Transverse colon (tissue), 4 donors: ENCODE data around the gene UBQLN4.

ENCODE experiments used
- EP300 ChIP-seq: sonication (generic); formaldehyde crosslinking; IDR thresholded peaks from one replicate; pipeline ENCODE4 v1.6.1; 2017; ENCODE audit warnings: antibody characterized with exemption, low read depth
- POLR2A ChIP-seq: fragments of 450-650 bp; IDR thresholded peaks from one replicate; pipeline ENCODE4 v1.6.1; 2016; ENCODE audit warnings: antibody characterized with exemption, mild to moderate bottlenecking, moderate library complexity
- POLR2AphosphoS5 ChIP-seq, 3 donors: sonication (generic); formaldehyde crosslinking; IDR thresholded peaks; one replicate each; pipeline ENCODE4 v1.6.1; 2016; ENCODE audit warnings: antibody characterized with exemption in 3 of 3
- TF ChIP-seq, protein P1 (sequence below), 5 experiments: fragments of 200-600 bp in 3 of 5; fragments of 450-650 bp in 2 of 5; sonication (generic) in 3 of 5; IDR thresholded peaks; 1 replicate in 2 of 5; 2 replicates in 3 of 5; pipeline ENCODE4 v1.5.1; 2016 to 2017; ENCODE audit warnings: antibody characterized with exemption in 5 of 5, inconsistent platforms in 3 of 5, mild to moderate bottlenecking in 2 of 5, moderate library complexity in 1 of 5

GRCh38 chr1:156096640-156097391 is 43.2 kb upstream of the UBQLN4 start:
- TF ChIP-seq, protein P1, sequence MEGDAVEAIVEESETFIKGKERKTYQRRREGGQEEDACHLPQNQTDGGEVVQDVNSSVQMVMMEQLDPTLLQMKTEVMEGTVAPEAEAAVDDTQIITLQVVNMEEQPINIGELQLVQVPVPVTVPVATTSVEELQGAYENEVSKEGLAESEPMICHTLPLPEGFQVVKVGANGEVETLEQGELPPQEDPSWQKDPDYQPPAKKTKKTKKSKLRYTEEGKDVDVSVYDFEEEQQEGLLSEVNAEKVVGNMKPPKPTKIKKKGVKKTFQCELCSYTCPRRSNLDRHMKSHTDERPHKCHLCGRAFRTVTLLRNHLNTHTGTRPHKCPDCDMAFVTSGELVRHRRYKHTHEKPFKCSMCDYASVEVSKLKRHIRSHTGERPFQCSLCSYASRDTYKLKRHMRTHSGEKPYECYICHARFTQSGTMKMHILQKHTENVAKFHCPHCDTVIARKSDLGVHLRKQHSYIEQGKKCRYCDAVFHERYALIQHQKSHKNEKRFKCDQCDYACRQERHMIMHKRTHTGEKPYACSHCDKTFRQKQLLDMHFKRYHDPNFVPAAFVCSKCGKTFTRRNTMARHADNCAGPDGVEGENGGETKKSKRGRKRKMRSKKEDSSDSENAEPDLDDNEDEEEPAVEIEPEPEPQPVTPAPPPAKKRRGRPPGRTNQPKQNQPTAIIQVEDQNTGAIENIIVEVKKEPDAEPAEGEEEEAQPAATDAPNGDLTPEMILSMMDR (IDR thresholded peaks at IDR 0.05) = peak; percentile 93 to 97 (median 94)
- TF ChIP-seq POLR2AphosphoS5 (IDR thresholded peaks at IDR 0.05) (peak in 1 of 3 donors; percentile 62), EP300 (no peak), POLR2A (no peak)
